Right atrium auricular region (tissue), 2 donors: ENCODE results near the gene EFCAB6. TPM values are rescaled to one million over a fixed set of nuclear protein-coding genes. Genes with fewer than 3 reads are reported as not detected.

Source experiments
- DNase-seq: peaks from one replicate; pipeline ENCODE4 v3.0.0-alpha.2; 2019; ENCODE audit warnings: low spot score
- H3K27ac ChIP-seq, 2 donors: fragments of 200-600 bp; sonication (generic); 1 replicate in 1 of 2; 2 replicates in 1 of 2; pipeline ENCODE4 v1.5.1; 2016 to 2019
- H3K27me3 ChIP-seq, 2 donors: fragments of 200-600 bp; sonication (generic); one replicate each; pipeline versions ENCODE4 v1.5.1 to v1.6.0; 2017 to 2019
- H3K36me3 ChIP-seq: fragments of 200-600 bp; sonication (generic); one replicate; pipeline ENCODE4 v1.5.1; 2016
- H3K4me1 ChIP-seq, 2 donors: fragments of 200-600 bp; sonication (generic); one replicate each; pipeline versions ENCODE4 v1.5.1 to v1.6.0; 2017 to 2019
- H3K4me3 ChIP-seq, 2 donors: fragments of 200-600 bp; sonication (generic); 1 replicate in 1 of 2; 2 replicates in 1 of 2; pipeline ENCODE4 v1.5.1; 2017 to 2019; ENCODE audit warnings: mild to moderate bottlenecking in 1 of 2, moderate library complexity in 1 of 2
- H3K9me3 ChIP-seq, 2 donors: fragments of 200-600 bp; sonication (generic); one replicate each; pipeline ENCODE4 v1.5.1; 2019
- total RNA-seq, 2 donors: library from RNA; depleted of rRNA; stranded (reverse); fragments of >200 nt; gene quantifications; one replicate each; pipeline ENCODE4 v1.1.0, GENCODE V29; 2016
- TF ChIP-seq, protein P1 (sequence below), 2 donors: fragments of 200-600 bp; sonication (generic); IDR thresholded peaks; one replicate each; pipeline ENCODE4 v1.5.1; 2019; ENCODE audit warnings: antibody characterized with exemption in 2 of 2

Gene EFCAB6
- total RNA-seq, 2 donors from 2014 or later: 1.5 TPM

- no peak overlapping the region for H3K4me3 ChIP-seq
- H3K27ac ChIP-seq: no peak overlapping the region
- no peaks in the 10 kb centered on the region for H3K36me3 ChIP-seq
- H3K9me3 ChIP-seq: peaks cover 0 to 23% of the 10 kb centered on the region in 2 donors
- TF ChIP-seq, protein P1, sequence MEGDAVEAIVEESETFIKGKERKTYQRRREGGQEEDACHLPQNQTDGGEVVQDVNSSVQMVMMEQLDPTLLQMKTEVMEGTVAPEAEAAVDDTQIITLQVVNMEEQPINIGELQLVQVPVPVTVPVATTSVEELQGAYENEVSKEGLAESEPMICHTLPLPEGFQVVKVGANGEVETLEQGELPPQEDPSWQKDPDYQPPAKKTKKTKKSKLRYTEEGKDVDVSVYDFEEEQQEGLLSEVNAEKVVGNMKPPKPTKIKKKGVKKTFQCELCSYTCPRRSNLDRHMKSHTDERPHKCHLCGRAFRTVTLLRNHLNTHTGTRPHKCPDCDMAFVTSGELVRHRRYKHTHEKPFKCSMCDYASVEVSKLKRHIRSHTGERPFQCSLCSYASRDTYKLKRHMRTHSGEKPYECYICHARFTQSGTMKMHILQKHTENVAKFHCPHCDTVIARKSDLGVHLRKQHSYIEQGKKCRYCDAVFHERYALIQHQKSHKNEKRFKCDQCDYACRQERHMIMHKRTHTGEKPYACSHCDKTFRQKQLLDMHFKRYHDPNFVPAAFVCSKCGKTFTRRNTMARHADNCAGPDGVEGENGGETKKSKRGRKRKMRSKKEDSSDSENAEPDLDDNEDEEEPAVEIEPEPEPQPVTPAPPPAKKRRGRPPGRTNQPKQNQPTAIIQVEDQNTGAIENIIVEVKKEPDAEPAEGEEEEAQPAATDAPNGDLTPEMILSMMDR (IDR thresholded peaks at IDR 0.05): no peak
- no peak for DNase-seq
- H3K4me1 ChIP-seq: no peaks in the 10 kb centered on the region
- no peaks in the 10 kb centered on the region for H3K27me3 ChIP-seq
Observed at GRCh38 chr22:43580271-43580750, 231.8 kb downstream of the EFCAB6 start.

DNA sequence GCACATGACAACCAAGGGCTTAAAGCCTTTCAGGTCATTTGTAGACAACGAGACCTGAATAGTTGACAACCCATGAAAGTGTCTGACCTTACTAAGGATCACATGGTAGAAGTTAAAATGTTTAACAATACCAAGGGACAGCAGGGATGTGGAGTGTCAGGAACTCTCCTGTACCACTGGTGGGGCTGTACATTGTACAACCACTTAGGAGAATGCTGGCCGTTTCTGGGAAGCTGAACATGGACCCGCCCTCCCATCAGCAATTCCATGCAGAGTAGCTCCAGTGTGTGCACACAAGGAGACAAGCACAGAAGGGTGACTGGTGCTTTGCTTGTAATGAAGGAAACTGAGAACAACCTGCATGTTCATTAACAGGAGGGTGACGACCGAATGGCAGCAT lies 237.4 kb downstream of the EFCAB6 start:
- H3K4me3 ChIP-seq: no peak overlapping the region
- TF ChIP-seq, protein P1 (IDR thresholded peaks at IDR 0.05): no peak
- no peak overlapping the region for H3K27ac ChIP-seq
- H3K27me3 ChIP-seq: no peaks in the 10 kb centered on the region
- H3K4me1 ChIP-seq: no peaks in the 10 kb centered on the region
- H3K9me3 ChIP-seq: no peaks in the 10 kb centered on the region
- DNase-seq: no peak
- no peaks in the 10 kb centered on the region for H3K36me3 ChIP-seq

DNA sequence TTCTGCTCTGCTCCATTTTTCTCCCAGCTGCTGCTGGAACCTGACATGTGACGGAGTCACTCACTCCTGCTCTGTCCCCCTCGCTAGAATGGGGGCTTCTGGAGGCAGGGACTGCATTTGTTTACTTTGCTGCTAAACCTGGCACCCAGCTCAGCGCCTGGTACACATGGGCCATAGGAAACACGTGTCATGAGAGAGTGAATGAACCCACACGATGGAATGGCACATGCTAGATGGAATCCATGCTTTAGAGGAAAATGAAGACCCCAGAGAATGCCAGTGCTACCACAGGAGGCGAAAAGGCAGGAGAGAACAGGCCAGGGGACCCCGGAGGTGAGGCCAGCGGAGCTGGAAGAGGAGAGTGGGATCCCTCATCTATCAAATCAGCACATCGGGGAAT lies 239.4 kb downstream of the EFCAB6 start:
- no peaks in the 10 kb centered on the region for H3K36me3 ChIP-seq
- DNase-seq: no peak
- H3K27ac ChIP-seq: no peak overlapping the region
- no peak overlapping the region for H3K4me3 ChIP-seq
- H3K4me1 ChIP-seq: no peaks in the 10 kb centered on the region
- no peaks in the 10 kb centered on the region for H3K9me3 ChIP-seq
- TF ChIP-seq, protein P1 (IDR thresholded peaks at IDR 0.05): no peak
- no peaks in the 10 kb centered on the region for H3K27me3 ChIP-seq

DNA sequence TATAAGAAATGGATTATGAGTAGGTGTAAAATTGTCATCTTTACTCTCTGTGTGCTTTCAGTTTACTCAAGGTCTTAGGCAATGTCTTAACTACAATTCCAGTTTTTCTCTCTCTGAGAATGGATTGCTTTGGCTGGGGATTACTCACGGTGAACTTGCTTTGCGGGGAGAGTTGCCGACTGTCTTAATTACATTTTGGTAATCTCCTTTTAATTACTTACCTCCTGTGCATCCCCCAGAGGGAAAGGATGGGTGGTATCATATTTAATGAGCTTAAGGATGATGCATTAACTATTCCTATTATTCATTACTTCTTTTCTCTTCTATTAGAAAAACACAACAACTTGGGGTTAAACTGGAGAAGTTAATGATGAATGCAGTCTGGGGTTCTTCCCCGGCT lies 240.9 kb downstream of the EFCAB6 start:
- Histone ChIP-seq H3K9me3 (no peaks in the 10 kb centered on the region), H3K4me1 (no peaks in the 10 kb centered on the region), H3K36me3 (no peaks in the 10 kb centered on the region), H3K4me3 (no peak overlapping the region), H3K27me3 (no peaks in the 10 kb centered on the region), H3K27ac (no peak overlapping the region)
- DNase-seq: no peak
- TF ChIP-seq, protein P1 (IDR thresholded peaks at IDR 0.05): no peak

DNA sequence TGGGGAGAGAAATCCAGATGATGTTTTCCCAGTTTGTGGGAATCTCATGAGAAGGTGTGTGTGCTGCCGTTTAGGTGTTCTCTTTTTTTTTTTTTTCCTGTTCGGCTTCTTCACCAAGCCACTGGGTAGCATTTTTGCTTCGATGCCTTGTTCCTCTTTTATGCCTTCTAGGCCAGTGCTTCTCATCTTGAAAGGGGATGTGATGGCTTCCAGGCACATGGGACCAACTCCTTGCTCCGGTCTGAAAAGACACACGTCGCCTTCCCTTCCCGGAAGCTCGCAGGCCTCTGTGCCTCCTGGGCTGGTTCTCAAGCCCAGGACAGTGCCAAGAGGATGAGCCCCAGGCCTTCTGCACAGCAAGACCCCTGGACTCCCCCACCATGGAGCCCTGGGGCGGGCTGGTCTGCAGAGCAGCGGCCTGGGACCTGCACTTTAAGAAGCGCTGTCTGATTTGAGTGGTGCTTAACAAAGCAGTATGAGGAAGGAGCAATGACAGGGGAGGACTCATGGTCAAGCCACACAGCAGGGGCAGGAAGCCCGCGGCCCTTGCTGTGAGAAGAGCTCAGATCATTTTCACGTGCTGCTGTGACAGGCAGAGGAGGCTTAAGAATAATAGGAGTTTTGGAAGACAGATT lies 241.5 kb downstream of the EFCAB6 start:
- H3K9me3 ChIP-seq: no peaks in the 10 kb centered on the region
- H3K4me3 ChIP-seq: no peak overlapping the region
- DNase-seq: no peak
- TF ChIP-seq, protein P1 (IDR thresholded peaks at IDR 0.05): no peak
- H3K27me3 ChIP-seq: no peaks in the 10 kb centered on the region
- H3K36me3 ChIP-seq: no peaks in the 10 kb centered on the region
- H3K27ac ChIP-seq: no peak overlapping the region
- no peaks in the 10 kb centered on the region for H3K4me1 ChIP-seq

GRCh38 chr22:43569111-43569510 lies 243.0 kb downstream of the EFCAB6 start:
- Histone ChIP-seq H3K4me3 (no peak overlapping the region), H3K9me3 (no peaks in the 10 kb centered on the region), H3K4me1 (no peaks in the 10 kb centered on the region), H3K36me3 (no peaks in the 10 kb centered on the region), H3K27me3 (no peaks in the 10 kb centered on the region), H3K27ac (no peak overlapping the region)
- no peak for DNase-seq
- TF ChIP-seq, protein P1 (IDR thresholded peaks at IDR 0.05): no peak
